HG03575 (cell line): Measurements from ENCODE around the gene DEPP1.
A peak's percentile ranks its signal among the peaks of the same experiment; 100 is the strongest.

Experiments used
- ATAC-seq: cut with Tn5 transposase; IDR thresholded peaks from one replicate; pipeline ENCODE4 v1.9.1; 2021; ENCODE audit not compliant: unreplicated experiment, insufficient number of reproducible peaks, low FRiP score; ENCODE audit errors: extremely low read depth

The DEPP1 gene

GRCh38 chr10:44982114-44982460 lies 3.5 kb upstream of the DEPP1 start:
- ATAC-seq, result no peak

- ATAC-seq, result peak; percentile 53
Measured at GRCh38 chr10:44981172-44982113, 2.8 kb upstream of the DEPP1 start.

- no peak for ATAC-seq
Measured at GRCh38 chr10:44980309-44981171, 1.9 kb upstream of the DEPP1 start.

GRCh38 chr10:44979281-44980191 lies 927 bp upstream of the DEPP1 start:
- ATAC-seq, result no peak

- no peak for ATAC-seq
Measured at GRCh38 chr10:44978213-44978569, 418 bp downstream of the DEPP1 start.

- no peak for ATAC-seq
Measured at GRCh38 chr10:44977287-44978212, 1.1 kb downstream of the DEPP1 start.

GRCh38 chr10:44976352-44977198 lies 2.0 kb downstream of the DEPP1 start:
- no peak for ATAC-seq

GRCh38 chr10:44975431-44976331 lies 2.9 kb downstream of the DEPP1 start:
- ATAC-seq, result no peak

GRCh38 chr10:44974628-44975430 lies 3.8 kb downstream of the DEPP1 start:
- no peak for ATAC-seq

GRCh38 chr10:44974082-44974627 lies 4.5 kb downstream of the DEPP1 start:
- ATAC-seq, result no peak

GRCh38 chr10:44973323-44974081 lies 5.1 kb downstream of the DEPP1 start:
- ATAC-seq, result no peak

GRCh38 chr10:44972874-44973306 lies 5.7 kb downstream of the DEPP1 start:
- ATAC-seq, result no peak

GRCh38 chr10:44971935-44972757 lies 6.5 kb downstream of the DEPP1 start:
- no peak for ATAC-seq

GRCh38 chr10:44971434-44971833 lies 7.2 kb downstream of the DEPP1 start:
- ATAC-seq, result no peak
